K562 (cell line): ENCODE results near the gene EXOC4.
"Not testable (repeated sequence)": the region's sequence is repeated elsewhere in the genome, so short reads cannot be mapped to it uniquely, and the experiment has no call there.

Experiments
- CBFA2T3 ChIP-seq: fragments of 450-650 bp; IDR thresholded peaks from 2 replicates; pipeline ENCODE4 v1.6.1; 2017
- ELF1 ChIP-seq: fragments of 200-800 bp; sonication (Bioruptor generic); IDR thresholded peaks from 2 replicates; pipeline ENCODE4 v1.6.1; 2016; ENCODE audit warnings: missing genetic modification characterization, missing compliant biosample characterization
- FOS ChIP-seq: IDR thresholded peaks from 3 replicates; pipeline ENCODE4 v1.6.1; 2011; ENCODE audit not compliant: insufficient read length; ENCODE audit errors: extremely low read depth
- FOXK1 ChIP-seq: sonication (generic); formaldehyde crosslinking; IDR thresholded peaks from 2 replicates; pipeline ENCODE4 v1.8.0; 2022; ENCODE audit warnings: missing genetic modification reagents, mild to moderate bottlenecking, borderline replicate concordance
- HDAC2 ChIP-seq: fragments of 450-650 bp; IDR thresholded peaks from 2 replicates; pipeline ENCODE4 v1.6.1; 2016; ENCODE audit warnings: mild to moderate bottlenecking
- MAFK ChIP-seq: IDR thresholded peaks from 2 replicates; pipeline ENCODE4 v1.6.1; 2011; ENCODE audit warnings: low read length, improper control_type of control experiment
- RB1 ChIP-seq: fragments of 450-650 bp; IDR thresholded peaks from 2 replicates; pipeline ENCODE4 v1.6.1; 2017; ENCODE audit warnings: low read depth, mild to moderate bottlenecking
- TEAD4 ChIP-seq, 2 experiments: sonication (generic) in 1 of 2; formaldehyde crosslinking in 1 of 2; IDR thresholded peaks; 2 replicates each; pipeline versions ENCODE4 v1.6.1 to v1.8.0; 2012 to 2022; ENCODE audit warnings: borderline replicate concordance in 1 of 2, inconsistent platforms in 1 of 2, low read length in 1 of 2, mild to moderate bottlenecking in 1 of 2, missing genetic modification reagents in 1 of 2
- TF ChIP-seq, protein P1 (sequence below), 3 experiments: IDR thresholded peaks in 2 of 3; conservative IDR thresholded peaks in 1 of 3; 2 replicates each; pipeline ENCODE4 v1.5.1; 2011 to 2012; ENCODE audit warnings: low read length in 3 of 3, mild to moderate bottlenecking in 3 of 3, control low read depth in 2 of 3, improper control_type of control experiment in 1 of 3, inconsistent platforms in 1 of 3, low read depth in 1 of 3, mixed read lengths in 1 of 3, moderate library complexity in 1 of 3; ENCODE audit not compliant: insufficient read depth in 2 of 3
- TF ChIP-seq, protein P2 (sequence below): fragments of 250-450 bp; sonication (Bioruptor Pico); IDR thresholded peaks from 2 replicates; pipeline ENCODE4 v1.8.0; 2022; ENCODE audit warnings: inconsistent platforms, mild to moderate bottlenecking, moderate library complexity, borderline replicate concordance
- TF ChIP-seq, protein P3 (sequence below): fragments of 450-650 bp; IDR thresholded peaks from 2 replicates; pipeline ENCODE4 v1.6.1; 2016; ENCODE audit warnings: antibody characterized with exemption

DNA sequence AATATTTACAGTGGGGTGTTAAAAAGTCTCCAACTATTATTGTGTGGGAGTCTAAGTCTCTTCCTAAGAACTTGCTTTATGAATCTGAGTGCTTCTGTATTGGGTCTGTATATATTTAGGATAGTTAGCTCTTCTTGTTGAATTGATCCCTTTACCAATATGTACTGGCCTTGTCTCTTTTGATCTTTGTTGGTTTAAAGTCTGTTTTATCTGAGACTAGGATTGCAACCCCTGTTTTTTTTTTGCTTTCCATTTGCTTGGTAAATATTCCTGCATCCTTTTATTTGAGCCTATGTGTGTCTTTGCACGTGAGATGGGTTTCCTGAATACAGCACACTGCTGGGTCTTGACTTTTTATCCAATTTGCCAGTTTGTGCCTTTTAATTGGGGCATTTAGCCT, 75.1 kb downstream of the EXOC4 start:
- TF ChIP-seq, protein P1, sequence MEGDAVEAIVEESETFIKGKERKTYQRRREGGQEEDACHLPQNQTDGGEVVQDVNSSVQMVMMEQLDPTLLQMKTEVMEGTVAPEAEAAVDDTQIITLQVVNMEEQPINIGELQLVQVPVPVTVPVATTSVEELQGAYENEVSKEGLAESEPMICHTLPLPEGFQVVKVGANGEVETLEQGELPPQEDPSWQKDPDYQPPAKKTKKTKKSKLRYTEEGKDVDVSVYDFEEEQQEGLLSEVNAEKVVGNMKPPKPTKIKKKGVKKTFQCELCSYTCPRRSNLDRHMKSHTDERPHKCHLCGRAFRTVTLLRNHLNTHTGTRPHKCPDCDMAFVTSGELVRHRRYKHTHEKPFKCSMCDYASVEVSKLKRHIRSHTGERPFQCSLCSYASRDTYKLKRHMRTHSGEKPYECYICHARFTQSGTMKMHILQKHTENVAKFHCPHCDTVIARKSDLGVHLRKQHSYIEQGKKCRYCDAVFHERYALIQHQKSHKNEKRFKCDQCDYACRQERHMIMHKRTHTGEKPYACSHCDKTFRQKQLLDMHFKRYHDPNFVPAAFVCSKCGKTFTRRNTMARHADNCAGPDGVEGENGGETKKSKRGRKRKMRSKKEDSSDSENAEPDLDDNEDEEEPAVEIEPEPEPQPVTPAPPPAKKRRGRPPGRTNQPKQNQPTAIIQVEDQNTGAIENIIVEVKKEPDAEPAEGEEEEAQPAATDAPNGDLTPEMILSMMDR (IDR thresholded peaks at IDR 0.05 in 2 of 3, conservative IDR thresholded peaks at IDR 0.05 in 1 of 3; ENCODE audit: insufficient read depth in 2 of 3, low read depth in 1 of 3, low read length in 3 of 3), result not testable (repeated sequence)
- not testable (repeated sequence) for TF ChIP-seq HDAC2; RB1; FOXK1 (CRISPR knock-in tag); TEAD4 (IDR thresholded peaks at IDR 0.05; ENCODE audit: low read length); TEAD4 (CRISPR knock-in tag; IDR thresholded peaks at IDR 0.05; ENCODE audit: borderline replicate concordance); FOS; MAFK; ELF1 (tag); CBFA2T3
- TF ChIP-seq, protein P2, sequence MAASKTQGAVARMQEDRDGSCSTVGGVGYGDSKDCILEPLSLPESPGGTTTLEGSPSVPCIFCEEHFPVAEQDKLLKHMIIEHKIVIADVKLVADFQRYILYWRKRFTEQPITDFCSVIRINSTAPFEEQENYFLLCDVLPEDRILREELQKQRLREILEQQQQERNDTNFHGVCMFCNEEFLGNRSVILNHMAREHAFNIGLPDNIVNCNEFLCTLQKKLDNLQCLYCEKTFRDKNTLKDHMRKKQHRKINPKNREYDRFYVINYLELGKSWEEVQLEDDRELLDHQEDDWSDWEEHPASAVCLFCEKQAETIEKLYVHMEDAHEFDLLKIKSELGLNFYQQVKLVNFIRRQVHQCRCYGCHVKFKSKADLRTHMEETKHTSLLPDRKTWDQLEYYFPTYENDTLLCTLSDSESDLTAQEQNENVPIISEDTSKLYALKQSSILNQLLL (CRISPR knock-in tag), result not testable (repeated sequence)
- TF ChIP-seq, protein P3, sequence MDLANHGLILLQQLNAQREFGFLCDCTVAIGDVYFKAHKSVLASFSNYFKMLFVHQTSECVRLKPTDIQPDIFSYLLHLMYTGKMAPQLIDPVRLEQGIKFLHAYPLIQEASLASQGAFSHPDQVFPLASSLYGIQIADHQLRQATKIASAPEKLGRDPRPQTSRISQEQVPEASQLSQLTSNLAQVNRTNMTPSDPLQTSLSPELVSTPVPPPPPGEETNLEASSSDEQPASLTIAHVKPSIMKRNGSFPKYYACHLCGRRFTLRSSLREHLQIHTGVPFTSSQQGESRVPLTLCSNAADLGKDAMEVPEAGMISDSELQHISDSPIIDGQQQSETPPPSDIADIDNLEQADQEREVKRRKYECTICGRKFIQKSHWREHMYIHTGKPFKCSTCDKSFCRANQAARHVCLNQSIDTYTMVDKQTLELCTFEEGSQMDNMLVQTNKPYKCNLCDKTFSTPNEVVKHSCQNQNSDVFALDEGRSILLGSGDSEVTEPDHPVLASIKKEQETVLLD, result not testable (repeated sequence)
